Kidney tubule cell (primary cell): ENCODE data around the gene SPIC.
"Not testable (repeated sequence)": the region's sequence is repeated elsewhere in the genome, so short reads cannot be mapped to it uniquely, and the experiment has no call there.

Experiments
- DNase-seq: peaks from one replicate; pipeline ENCODE4 v3.0.0-alpha.2; 2018; ENCODE audit warnings: low spot score

Gene SPIC

DNA sequence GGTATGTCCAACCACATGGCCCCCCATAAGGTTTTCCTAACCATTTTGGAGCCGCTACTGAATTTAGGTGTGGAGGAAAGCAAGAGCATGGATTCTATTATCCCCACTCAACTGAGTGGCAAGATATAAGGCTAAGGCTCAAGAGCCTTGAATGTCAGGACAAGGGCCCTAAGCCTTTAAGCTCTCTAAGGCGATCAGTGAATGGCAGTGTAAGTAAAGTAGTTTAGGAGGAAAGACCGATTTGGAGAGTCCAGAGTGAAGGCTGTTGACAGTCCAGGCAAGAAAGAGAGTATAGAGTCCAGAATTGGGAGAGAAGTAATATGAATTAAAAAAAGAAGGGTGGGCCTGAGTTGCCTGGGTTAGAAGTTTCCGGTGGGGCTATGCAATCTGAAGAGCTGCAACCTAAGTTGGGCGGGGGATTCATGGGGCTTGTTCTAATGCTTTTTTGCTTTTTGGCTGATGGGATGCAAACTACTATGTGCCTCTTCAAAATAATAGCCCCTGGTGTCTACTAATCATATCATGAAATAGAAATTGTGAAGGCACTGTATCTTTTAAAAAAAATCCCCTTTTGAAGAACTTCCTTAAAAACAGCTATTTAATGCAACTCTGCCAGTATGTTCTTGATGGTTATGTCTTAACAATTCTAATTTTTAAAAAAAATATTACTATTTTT, at the start of gene SPIC:
SPIC (plus strand) TSS at position 626 of the 676 bp plus-strand sequence. CDS start 1,569 bp downstream, outside the sequence.
- no peak for DNase-seq

DNA sequence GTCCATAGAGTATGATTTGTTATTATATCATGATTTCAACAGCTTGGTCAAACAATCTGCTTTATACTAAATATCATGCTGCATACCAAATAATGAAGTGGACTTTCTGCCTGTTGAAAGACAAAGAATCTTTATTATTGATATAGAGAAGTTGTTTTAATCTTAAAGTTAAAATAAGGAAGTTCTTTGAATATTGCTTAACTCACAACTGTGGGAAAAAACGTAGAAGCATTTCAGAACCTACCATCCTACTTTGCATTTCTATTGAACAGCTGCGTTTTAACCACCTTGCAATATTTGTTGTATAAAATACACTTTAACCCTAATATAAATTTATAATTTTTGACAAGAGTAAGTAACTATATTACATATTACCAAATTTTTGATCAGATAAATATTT, 44.7 kb upstream of the SPIC start:
- DNase-seq = no peak

DNA sequence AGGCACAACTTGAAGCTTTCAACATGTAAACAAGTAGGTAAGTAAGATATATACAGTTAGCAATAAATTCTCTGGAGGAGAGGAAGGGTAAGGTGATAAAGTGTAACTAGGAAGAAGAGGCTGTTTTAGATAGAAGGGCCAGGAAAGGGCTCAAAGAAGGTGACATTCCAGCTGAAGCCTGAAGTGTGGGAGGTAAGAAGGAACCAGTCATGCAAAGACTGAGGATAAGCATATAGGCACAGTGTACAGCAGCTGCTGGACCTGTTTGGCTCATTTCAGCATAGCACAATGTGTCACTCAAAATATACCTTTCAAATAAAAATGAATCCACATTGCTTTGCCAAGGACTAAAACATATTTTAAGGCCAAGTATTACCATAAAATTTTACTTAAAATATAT, 39.0 kb upstream of the SPIC start:
- DNase-seq = no peak

DNA sequence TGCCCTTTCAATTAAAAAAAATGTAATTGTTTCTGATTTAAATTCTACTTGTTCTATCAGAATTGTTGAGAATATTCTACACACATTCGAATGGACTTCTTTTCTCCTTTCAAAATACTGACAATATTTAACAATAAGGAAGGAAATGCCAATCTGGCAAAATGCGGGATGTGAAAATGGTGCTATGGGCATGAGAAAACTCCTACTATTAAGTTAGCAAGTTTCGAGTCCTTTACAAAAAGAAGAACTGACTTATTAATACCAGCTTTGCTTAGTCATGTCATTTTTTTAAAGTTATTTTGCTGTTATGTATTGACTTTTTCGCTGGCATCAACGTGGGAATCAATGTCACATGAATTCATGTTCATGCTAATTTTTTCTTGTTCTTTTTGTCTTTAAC, 35.9 kb upstream of the SPIC start:
- DNase-seq = no peak

DNA sequence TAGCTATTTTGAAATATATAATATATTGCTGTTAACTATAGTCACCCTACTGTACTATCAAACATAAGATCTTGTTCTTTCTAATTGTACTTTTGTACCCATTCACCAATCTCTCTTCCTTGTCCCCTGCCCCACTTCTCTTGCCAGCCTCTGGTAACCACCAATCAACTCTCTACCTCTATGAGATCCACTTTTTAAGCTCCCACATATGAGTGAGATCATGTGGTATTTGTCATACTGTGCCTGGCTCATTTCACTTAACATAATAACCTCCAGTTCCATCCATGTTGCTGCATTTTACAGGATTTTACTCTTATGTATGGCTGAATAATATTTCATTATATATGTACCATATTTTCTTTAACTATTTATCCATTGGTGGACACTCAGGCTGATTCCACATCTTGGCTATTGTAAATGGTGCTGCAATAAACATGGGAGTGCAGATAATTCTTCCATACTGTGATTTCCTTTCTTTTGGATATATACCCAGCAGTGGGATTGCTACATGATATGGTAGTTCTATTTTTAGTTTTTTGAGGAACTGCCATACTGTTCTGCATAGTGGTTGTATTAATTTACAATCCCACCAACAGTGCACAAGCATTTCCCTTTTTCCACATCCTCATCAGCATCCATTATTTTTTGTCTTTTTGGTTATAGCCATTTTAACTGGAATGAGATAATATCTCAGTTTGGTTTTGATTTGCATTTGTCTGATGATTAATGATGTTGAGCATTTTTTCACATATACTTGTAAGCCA, 33.5 kb upstream of the SPIC start:
- no peak for DNase-seq

DNA sequence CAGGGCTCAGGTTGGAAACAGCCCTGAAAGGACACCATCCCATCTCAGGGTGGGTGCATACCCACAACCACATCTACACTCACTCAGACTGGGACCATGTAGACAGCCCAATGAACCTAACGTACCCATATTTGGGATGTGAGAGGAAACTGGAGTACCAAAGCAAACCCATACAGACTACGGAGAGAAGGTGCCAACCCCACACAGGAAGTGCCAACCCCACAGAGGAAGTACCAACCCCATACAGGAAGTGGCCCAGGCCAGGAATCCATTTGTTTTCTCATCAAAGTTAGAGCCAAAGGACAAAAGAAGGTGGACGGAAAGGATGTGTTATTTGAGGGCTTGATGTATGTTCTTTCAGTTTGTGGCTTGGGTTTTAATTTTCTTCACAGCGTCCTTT, 19.5 kb upstream of the SPIC start:
- DNase-seq = no peak

DNA sequence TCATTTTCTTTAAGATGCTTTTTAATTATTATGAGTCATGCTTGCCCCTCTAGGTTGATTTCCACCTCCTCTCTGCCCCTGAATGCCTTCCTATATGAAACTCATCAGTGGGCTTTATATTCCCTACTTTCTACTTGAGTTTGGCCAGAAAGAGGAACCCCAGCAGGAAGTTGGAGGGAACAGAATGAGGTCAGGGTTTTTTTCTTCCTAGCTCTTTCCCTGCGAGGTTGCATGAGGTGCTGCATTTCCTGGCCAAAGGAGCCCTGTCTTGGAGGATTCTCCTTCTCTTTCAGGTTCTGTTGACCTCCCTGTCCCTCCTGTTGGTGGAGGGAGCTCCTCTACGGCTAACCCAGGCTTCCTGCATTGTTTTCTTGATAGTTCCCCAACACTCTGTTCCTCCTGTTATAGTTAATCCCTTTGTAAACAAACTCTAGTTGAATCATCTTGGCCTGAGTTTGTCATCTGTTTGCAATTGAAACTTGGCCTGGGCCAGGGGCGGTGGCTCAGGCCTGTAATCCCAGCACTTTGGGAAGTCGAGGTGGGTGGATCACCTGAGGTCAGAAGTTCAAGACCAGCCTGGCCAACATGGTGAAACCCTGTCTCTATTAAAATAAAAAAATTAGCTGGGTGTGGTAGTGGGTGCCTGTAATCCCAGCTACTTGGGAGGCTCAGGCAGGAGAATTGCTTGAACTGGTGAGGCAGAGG, 15.3 kb upstream of the SPIC start:
- peak; percentile 5 for DNase-seq

DNA sequence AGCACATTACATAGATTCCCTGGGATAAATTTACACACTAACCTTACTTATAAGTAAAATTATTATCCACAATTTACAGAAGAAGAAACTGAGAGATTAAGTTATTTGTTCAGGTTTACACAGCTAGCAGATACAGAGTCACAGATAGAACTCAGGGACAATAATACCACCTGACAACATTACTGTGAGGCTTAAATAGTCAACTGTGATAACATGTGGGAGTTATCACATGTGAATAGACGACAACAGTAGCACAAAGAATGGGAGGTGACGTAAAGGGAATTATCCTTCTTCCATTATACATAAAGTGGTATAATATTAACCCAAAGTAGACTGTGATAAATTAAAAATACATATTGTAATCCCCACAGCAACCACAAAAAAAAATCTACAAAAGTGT, 6.2 kb upstream of the SPIC start:
- DNase-seq = no peak

DNA sequence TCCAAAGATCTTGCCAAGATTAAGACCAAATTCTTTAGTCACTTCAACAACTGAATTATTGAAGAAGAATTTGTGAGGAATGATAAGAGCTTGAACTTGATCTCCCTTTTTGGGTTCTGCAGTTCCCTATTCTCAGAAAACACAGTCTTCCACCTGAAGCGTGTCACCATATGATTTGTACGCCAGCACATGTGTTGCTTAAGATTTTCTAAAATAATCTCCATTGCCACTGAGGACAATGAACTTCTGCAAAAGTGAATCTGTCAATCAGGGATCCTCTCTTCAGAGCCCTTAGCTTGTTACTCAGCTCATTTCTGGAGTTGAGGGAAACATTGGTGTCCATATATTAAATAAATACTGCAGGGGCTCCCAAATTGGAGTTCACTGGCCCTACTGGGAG, 4.2 kb upstream of the SPIC start:
- no peak for DNase-seq

DNA sequence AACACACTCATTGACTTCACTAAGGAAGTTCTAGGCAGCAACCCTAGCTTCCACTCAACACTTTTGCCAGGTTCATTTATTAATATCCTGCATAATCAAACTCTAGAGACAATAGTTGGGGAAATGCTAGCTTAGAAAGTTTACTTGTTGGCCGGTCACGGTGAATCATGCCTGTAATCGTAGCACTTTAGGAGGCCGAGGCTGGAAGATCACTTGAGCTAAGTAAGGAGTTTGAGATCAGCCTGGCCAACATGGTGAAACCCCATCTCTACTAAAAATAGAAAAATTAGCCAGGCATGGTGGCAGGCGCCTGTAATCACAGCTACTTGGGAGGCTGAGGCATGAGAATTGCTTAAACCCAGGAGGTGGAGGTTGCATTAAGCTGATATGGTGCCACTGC, 3.3 kb upstream of the SPIC start:
- DNase-seq = not testable (repeated sequence)

DNA sequence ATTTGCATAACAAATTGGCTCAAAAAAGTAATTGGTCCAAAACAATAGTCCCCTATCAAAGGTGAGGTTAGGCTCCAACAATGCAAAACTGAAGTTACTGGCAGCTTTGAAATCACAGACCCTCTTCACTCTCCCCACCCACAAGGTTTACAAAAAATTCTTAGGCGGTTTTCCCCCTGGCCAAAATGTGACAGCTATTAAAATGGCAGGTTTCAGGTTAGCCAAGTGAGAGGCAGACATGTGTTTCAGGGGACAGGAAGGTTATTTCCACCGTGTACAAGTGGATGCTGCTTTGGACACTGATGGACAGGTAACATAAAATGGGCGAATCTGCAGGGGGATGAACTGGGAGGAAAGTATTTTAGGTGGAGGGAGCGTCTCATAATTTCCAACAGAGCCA, 888 bp upstream of the SPIC start:
- DNase-seq = no peak

DNA sequence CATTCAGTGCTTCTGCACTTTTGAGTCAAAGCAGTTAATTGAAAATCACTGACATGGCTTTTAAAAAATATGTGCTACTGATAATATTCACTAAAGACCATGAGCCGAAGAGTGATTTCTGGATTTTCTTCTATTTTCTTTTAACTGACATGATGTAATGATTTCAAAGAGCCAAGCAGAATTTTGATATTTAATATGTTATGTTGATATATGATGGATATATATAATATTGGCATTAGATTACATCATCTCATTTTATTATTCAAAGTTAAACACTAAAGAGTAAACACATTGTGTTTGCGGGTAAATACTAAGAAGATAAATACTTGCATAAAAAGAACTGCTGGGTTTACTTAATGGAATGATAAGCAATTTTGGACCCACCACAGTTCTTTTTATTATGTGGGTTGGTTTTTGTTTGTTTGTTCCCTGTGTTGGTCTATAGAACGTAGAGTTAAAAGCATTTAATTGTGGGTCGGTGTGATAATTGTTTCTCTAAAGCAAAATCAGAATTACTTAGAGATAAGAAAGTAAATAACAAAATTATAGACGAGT, 692 bp downstream of the SPIC start:
- no peak for DNase-seq

DNA sequence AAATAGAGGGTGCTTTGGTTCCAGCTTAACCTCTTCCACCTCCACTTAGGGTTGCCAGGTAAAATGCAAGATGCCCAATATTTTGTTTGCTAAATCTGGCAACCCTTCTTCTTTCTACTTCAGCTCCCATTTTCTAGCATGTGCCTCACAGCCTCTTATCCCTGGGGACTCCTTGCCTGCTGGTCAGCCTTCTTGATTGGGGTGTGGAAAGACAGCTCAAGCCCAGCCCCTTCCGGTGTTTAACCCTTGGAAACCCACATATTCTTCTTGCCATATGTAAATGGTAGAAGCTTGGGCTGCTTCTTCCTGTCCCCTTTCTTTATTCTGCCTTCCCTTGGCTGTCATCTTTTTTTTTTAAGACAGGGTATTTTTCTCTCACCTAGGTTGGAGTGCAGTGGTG, 5.7 kb downstream of the SPIC start:
- DNase-seq = no peak

DNA sequence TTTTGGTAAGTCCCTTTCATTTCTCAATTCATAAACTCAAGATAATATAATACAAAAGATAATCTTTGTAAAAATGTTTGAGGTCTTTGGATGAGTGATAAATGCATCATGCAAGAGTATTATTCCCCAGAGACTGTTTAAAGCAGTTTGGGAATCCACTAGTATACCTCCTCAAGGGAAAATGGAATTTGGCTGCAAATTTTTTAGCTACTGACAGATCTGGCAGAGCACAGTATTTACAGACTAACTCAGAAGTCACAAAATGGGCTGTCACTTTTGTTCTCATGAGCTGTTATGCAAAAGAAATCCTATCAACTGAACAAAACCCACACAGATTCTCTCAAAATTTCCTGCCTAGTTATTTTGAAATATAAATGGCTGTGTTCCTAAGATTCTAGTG, 9.9 kb downstream of the SPIC start:
- no peak for DNase-seq

DNA sequence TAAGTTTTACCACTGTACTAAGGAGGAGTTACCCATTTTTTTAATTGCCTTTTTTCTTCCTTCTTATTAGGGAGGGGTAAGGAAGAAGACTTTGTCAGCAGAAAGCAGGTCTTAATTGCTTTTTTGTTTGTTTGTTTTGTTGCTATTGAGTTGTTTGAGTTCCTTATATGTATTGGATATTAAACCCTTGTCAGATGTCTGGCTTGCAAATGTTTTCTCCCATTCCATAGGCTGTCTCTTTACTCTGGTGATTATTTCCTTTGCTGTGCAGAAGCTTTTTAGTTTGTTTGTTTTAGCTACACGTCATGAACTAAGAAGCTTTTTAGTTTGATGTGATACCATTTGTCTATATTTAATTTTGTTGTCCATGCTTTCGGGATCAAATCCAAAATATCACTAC, 13.3 kb downstream of the SPIC start:
- no peak for DNase-seq

DNA sequence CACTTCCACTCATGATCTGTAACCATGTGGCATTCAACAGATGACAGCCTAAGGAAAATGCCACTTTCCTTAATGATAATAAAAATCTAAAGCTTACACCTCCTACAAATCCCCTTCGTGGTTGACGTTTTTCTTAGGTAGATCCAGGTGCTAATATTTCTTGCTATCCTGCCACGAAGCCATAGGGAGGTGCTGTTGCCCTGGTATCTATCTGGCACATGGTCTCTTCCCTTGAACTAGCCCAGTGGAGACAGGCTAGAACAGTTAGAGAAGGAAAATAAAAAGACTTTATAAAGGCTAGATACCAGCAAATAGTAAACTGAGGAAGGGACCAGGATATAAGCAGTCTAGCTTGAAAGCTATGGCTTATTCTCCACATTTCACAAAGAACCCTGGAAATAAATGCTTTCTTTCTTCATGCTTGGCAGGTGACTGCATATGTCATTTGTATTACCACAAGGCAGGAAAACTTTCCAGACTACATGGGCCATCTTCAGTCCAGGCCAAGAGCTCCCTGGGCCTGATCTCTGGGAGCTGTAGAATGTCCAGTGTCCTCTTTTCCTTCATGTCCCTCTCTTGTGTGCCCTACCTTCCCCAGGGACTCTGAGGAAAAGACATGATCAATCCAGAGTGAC, 15.3 kb downstream of the SPIC start:
- DNase-seq = peak; percentile 46

DNA sequence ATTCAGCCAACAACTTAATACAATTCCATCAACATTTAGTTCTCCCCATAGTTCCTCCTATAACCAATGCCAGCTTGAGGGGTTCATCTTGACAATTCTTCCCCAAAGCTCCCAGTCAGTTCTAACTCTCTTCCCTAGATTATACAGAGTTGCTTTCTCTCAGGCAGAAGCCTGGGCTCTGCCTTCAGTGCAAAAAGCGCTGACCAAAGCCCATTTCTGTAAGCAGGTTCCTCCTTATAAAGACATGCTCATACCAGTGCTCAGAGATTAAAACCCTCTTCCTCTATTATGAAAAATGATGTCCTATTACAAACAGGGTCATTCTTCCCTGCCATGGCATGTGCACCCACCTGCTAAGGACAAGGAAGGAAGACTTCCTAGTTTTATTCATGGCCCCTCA, 16.2 kb downstream of the SPIC start:
- no peak for DNase-seq

DNA sequence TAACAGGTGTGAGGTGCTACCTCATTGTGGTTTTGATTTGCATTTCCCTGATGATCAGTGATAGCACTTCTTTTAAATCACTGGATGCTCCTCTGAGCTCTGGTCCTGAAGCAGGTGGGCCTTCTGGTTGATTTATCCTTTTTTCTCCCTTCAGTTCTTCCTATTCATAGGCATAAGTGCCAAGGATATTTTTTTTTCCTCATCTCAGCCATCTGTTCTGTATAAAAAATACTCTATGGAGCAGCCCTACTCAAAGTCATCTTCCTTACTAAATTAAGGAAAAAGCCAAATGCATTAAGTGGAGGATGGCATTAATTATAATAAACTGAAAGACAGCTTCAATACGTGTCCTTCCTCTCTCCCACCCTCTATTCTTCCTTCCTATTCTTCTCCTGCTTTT, 18.4 kb downstream of the SPIC start:
- no peak for DNase-seq

DNA sequence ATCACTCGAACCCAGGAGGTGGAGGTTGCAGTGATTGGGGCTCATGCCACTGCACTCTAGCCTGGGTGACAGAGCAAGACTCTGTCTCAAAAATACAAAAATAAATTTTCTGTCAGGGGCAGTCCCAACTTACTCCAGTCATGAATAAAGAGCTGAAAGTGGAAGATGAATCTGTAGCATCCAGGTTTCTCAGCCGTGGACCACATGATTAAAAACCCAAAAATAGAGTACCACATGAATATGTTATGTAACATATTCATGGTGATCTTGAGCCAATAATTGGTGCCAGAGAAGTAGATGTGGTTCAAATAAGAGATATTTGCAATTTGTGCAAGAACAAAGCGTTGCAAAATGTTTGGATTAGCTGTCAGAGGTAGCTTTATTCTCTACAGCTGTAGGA, 23.1 kb downstream of the SPIC start:
- no peak for DNase-seq

DNA sequence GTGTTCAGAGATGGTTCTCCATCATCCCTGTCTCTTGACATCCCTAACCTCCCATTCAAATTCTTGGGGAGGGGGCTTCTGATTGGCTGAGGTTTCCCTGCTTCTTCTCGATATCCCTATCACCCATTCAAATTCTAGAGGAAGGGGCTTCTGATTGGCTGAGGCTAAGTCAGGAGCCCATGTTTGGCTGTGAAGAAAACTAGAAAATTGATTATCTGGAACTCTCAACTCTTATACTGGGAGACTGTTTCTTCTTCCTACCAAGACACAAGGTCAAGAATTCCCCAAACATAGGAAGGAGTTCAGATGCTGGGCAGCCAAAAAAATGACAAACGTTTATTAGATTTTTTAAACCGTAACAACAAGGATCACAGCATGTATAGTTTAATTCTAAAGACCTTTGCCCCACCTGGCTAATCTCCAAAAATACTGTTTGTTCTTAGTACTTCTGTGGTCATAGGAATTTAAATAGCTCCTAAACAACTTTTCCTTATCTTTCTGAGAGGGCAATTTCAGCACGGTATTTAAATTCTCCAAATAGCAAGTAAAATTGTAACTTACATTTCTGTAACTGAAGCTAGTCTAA, 26.4 kb downstream of the SPIC start:
- no peak for DNase-seq

DNA sequence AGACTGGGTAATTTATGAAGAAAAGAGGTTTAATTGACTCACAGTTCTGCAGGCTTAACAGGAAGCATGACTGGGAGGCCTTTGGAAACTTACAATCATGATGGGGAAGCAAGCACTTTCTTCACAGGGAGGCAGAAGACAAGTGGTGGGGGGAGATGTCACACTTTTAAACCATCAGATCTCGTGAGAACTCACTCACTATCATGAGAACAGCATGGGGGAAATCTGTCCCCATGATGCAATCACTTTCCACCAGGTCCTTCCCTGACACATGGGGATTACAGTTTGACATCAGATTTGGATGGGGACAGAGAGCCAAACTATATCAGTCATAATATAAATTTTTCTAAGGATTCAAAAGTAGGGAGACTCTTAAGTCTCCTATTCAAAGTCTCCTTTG, 46.0 kb downstream of the SPIC start:
- DNase-seq = no peak

DNA sequence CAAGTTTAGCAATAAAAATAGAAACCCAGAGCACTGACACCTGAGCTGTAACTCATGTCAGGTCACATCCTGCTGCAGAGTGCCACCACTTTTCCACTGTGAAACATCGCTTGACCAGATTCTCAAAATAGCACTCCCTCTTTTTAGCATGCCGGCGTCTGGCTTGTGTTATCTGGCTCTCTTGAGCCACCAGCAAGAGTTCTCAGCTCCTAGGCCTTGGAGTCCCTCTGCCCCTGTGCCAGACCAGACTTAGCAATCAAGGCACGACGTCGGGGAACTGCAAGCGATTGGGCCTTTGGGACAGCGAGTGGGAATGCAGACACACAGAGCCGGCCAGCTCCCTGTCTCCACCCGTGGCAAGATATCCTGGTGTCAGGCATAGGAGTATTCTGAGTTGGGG, 52.5 kb downstream of the SPIC start:
- DNase-seq = no peak
